ENCODE results near the gene RNGTT. TPM values are rescaled to one million over a fixed set of nuclear protein-coding genes. Genes with fewer than 3 reads are reported as not detected.

Gene RNGTT
- total RNA-seq, 1 donor from 2014 or later: 28.4 TPM

Small RNAs within 50 kb of the gene (small RNA-seq; reads per million reads assigned to genes)
- gene AL079342.1 (ENCODE audit: low replicate concordance): not detected
- gene RF00045 (ENCODE audit: low replicate concordance): not detected

Other genes with a start within 250 kb of the RNGTT start
- gene PNRC1, start 117.1 kb upstream of the RNGTT start, total RNA-seq: 165 TPM
- 4.7 TPM for gene SRSF12, start 154.5 kb upstream of the RNGTT start, total RNA-seq
- gene PM20D2, start 182.4 kb upstream of the RNGTT start, total RNA-seq: 105 TPM